Measurements from ENCODE around the gene KCTD11. TPM values are rescaled to one million over a fixed set of nuclear protein-coding genes. Genes with fewer than 3 reads are reported as not detected.

KCTD11 gene
- total and polyA plus RNA-seq, 2 of the 13 experiments (the other 11 are each of a cell fraction or from before 2014, with no cell fraction given) = 1.6 to 2.6 TPM

- Histone ChIP-seq H3K79me2 (ENCODE audit: insufficient read depth, low read length) (no peaks in the 10 kb centered on the region), H3K4me2 (ENCODE audit: low read depth, low read length) (peak overlapping the region; percentile 88), H3K27ac (ENCODE audit: extremely low read length, insufficient read depth, low read length) (peak overlapping the region; percentile 76), H4K20me1 (ENCODE audit: insufficient read depth, low read length) (no peaks in the 10 kb centered on the region), H3K36me3 (replicated peaks in 1 of 2; ENCODE audit: control insufficient read depth in 1 of 2, insufficient read depth in 2 of 2, low read length in 2 of 2) (peaks cover 0 to 2% of the 10 kb centered on the region in 2 experiments; a peak in 2 of 5 replicates), H3K4me1 (ENCODE audit: insufficient read depth, low read length) (peaks cover 14% of the 10 kb centered on the region), H3K9me3 (ENCODE audit: low read length) (no peaks in the 10 kb centered on the region), H2AFZ (ENCODE audit: low read length) (no peak overlapping the region), H3K9ac (ENCODE audit: insufficient read depth, low read depth, low read length) (peak overlapping the region; percentile 66), H3K4me3 (replicated peaks in 1 of 3; ENCODE audit: insufficient read depth in 1 of 3, low read depth in 2 of 3, low read length in 3 of 3) (peak overlapping the region; percentile 68 to 90 (median 84)), H3K27me3 (ENCODE audit: control insufficient read depth in 1 of 2, insufficient read depth in 2 of 2, low read length in 2 of 2) (no peaks in the 10 kb centered on the region)
- FAIRE-seq = no peak
- peak; percentile 39 for ATAC-seq
- no peak for DNase-seq (ENCODE audit: low spot score)
- ChIA-PET CTCF (ENCODE audit: low intra/inter-chr PET ratio, low total read pairs) (no interaction called here), POLR2A (interaction anchor here (0.7 to 2.4 kb wide), 11 partner anchors 10 to 294 kb away, joined by 3 to 76 read pairs (median 4); partner anchors contain the start of genes CHRNB1, NEURL4, POLR2A and SLC35G6)
- 60% methylated on average over 22 of the region's 48 CpGs for WGBS (ENCODE audit: low lambda C conversion rate)
- no TSS peak for BruUV-seq (replicated peaks)
- intact Hi-C loops (cut with micrococcal nuclease; ENCODE audit: unreplicated experiment) = no loop called here
- in situ Hi-C loops (cut with HindIII; ENCODE audit: extremely low pct_ligation_motif_present, low pct_unique_long_range_greater_than_20kb) = no loop called here
- 0 out of 2 replicates have a peak, but pooled peaks have one; percentile 2 for TF ChIP-seq YEATS2 (CRISPR knock-in tag; IDR thresholded peaks at IDR 0.05; ENCODE audit: borderline replicate concordance)
- TF ChIP-seq ZNF614 (CRISPR knock-in tag; IDR thresholded peaks at IDR 0.05; ENCODE audit: borderline replicate concordance) = 0 out of 2 replicates have a peak, but pooled peaks have one; percentile 7
- TF ChIP-seq TOPORS (CRISPR knock-in tag; IDR thresholded peaks at IDR 0.05) = no peak
- no peak for TF ChIP-seq YY1 (IDR thresholded peaks at IDR 0.05; ENCODE audit: insufficient read depth, insufficient replicate concordance, low read depth, low read length)
- TF ChIP-seq, protein P1, sequence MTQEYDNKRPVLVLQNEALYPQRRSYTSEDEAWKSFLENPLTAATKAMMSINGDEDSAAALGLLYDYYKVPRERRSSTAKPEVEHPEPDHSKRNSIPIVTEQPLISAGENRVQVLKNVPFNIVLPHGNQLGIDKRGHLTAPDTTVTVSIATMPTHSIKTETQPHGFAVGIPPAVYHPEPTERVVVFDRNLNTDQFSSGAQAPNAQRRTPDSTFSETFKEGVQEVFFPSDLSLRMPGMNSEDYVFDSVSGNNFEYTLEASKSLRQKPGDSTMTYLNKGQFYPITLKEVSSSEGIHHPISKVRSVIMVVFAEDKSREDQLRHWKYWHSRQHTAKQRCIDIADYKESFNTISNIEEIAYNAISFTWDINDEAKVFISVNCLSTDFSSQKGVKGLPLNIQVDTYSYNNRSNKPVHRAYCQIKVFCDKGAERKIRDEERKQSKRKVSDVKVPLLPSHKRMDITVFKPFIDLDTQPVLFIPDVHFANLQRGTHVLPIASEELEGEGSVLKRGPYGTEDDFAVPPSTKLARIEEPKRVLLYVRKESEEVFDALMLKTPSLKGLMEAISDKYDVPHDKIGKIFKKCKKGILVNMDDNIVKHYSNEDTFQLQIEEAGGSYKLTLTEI (CRISPR knock-in tag; conservative IDR thresholded peaks at IDR 0.05) = no peak
- 0 out of 2 replicates have a peak, but pooled peaks have one; percentile 3 for TF ChIP-seq ELF3 (CRISPR knock-in tag; IDR thresholded peaks at IDR 0.05)
- 0 out of 2 replicates have a peak, but pooled peaks have one; percentile 27 for TF ChIP-seq TGIF2 (CRISPR knock-in tag; IDR thresholded peaks at IDR 0.05)
- no peak for TF ChIP-seq XRCC5 (optimal IDR thresholded peaks at IDR 0.05; ENCODE audit: low read length)
- TF ChIP-seq MLLT10 (CRISPR knock-in tag; IDR thresholded peaks at IDR 0.05) = no peak
- TF ChIP-seq PRMT3 (CRISPR knock-in tag; IDR thresholded peaks at IDR 0.05; ENCODE audit: borderline replicate concordance, low read depth) = no peak
- peak; percentile 79; the same call in 1 of the 2 replicates for TF ChIP-seq PAX8 (CRISPR knock-in tag; IDR thresholded peaks at IDR 0.05; ENCODE audit: borderline replicate concordance)
- TF ChIP-seq RFXAP (CRISPR knock-in tag; IDR thresholded peaks at IDR 0.05; ENCODE audit: borderline replicate concordance) = no peak
- TF ChIP-seq TFDP2 (CRISPR knock-in tag; IDR thresholded peaks at IDR 0.05) = no peak
- no peak for TF ChIP-seq ZNF660 (CRISPR knock-in tag; IDR thresholded peaks at IDR 0.05; ENCODE audit: borderline replicate concordance, low read depth)
- 0 out of 2 replicates have a peak, but pooled peaks have one; percentile 26 for TF ChIP-seq TARDBP (CRISPR knock-in tag; IDR thresholded peaks at IDR 0.05)
- TF ChIP-seq TAF1 (CRISPR knock-in tag; IDR thresholded peaks at IDR 0.05) = no peak
- no peak for TF ChIP-seq ZNF597 (CRISPR knock-in tag; IDR thresholded peaks at IDR 0.05)
- TF ChIP-seq XBP1 (CRISPR knock-in tag; IDR thresholded peaks at IDR 0.05) = no peak
- TF ChIP-seq NR0B2 (CRISPR knock-in tag; IDR thresholded peaks at IDR 0.05) = no peak
Observed at GRCh38 chr17:7393613-7394451, 41.9 kb downstream of the KCTD11 start.
